Rectal smooth muscle tissue (tissue), 1 donor: ENCODE results near the gene SURF2.

Experiments used
- H3K27ac ChIP-seq: one replicate; pipeline ENCODE4 v1.7.0; 2013; ENCODE audit warnings: low read depth, low read length, inconsistent platforms
- H3K27me3 ChIP-seq: one replicate; pipeline ENCODE4 v1.7.0; 2013; ENCODE audit warnings: low read length; ENCODE audit not compliant: control insufficient read depth, insufficient read depth
- H3K36me3 ChIP-seq: one replicate; pipeline ENCODE4 v1.7.0; 2013; ENCODE audit warnings: low read length; ENCODE audit not compliant: control insufficient read depth, insufficient read depth
- H3K4me1 ChIP-seq: one replicate; pipeline ENCODE4 v1.7.0; 2013; ENCODE audit warnings: low read length; ENCODE audit not compliant: control insufficient read depth, insufficient read depth
- H3K4me3 ChIP-seq: one replicate; pipeline ENCODE4 v1.7.0; 2013; ENCODE audit warnings: low read length
- H3K9ac ChIP-seq: one replicate; pipeline ENCODE4 v1.7.0; 2013; ENCODE audit warnings: low read length

The SURF2 gene

GRCh38 chr9:133351526-133351907 lies 4.8 kb upstream of the SURF2 start:
- Histone ChIP-seq H3K9ac (no peak overlapping the region), H3K36me3 (peaks cover 31% of the 10 kb centered on the region), H3K4me3 (no peak overlapping the region), H3K27me3 (no peaks in the 10 kb centered on the region), H3K27ac (no peak overlapping the region), H3K4me1 (peaks cover 8% of the 10 kb centered on the region)

GRCh38 chr9:133351908-133352634 lies 4.3 kb upstream of the SURF2 start:
- Histone ChIP-seq H3K36me3 (peaks cover 31% of the 10 kb centered on the region), H3K9ac (no peak overlapping the region), H3K4me3 (no peak overlapping the region), H3K4me1 (peaks cover 6% of the 10 kb centered on the region), H3K27ac (no peak overlapping the region), H3K27me3 (no peaks in the 10 kb centered on the region)

- Histone ChIP-seq H3K36me3 (peaks cover 31% of the 10 kb centered on the region), H3K4me3 (no peak overlapping the region), H3K27me3 (no peaks in the 10 kb centered on the region), H3K4me1 (peaks cover 8% of the 10 kb centered on the region), H3K27ac (no peak overlapping the region), H3K9ac (no peak overlapping the region)
These were observed 3.6 kb upstream of the SURF2 start for GRCh38 chr9:133352635-133353340.

- Histone ChIP-seq H3K36me3 (peaks cover 31% of the 10 kb centered on the region), H3K4me1 (peaks cover 8% of the 10 kb centered on the region), H3K4me3 (no peak overlapping the region), H3K27ac (no peak overlapping the region), H3K9ac (no peak overlapping the region), H3K27me3 (no peaks in the 10 kb centered on the region)
These were observed 2.8 kb upstream of the SURF2 start for GRCh38 chr9:133353548-133353947.

- no peak overlapping the region for H3K27ac ChIP-seq
- H3K4me3 ChIP-seq, result no peak overlapping the region
- no peaks in the 10 kb centered on the region for H3K27me3 ChIP-seq
- no peak overlapping the region for H3K9ac ChIP-seq
- peaks cover 3% of the 10 kb centered on the region for H3K4me1 ChIP-seq
- H3K36me3 ChIP-seq, result peaks cover 33% of the 10 kb centered on the region
These were observed 1.6 kb upstream of the SURF2 start for GRCh38 chr9:133354766-133355165.

GRCh38 chr9:133355881-133356357 lies 431 bp upstream of the SURF2 start:
- Histone ChIP-seq H3K4me3 (peak overlapping the region; percentile 71), H3K4me1 (peaks cover 3% of the 10 kb centered on the region), H3K9ac (peak overlapping the region; percentile 87), H3K36me3 (peaks cover 34% of the 10 kb centered on the region), H3K27ac (peak overlapping the region; percentile 6), H3K27me3 (no peaks in the 10 kb centered on the region)

GRCh38 chr9:133357656-133358055 lies 1.3 kb downstream of the SURF2 start:
- Histone ChIP-seq H3K4me3 (no peak overlapping the region), H3K4me1 (peaks cover 3% of the 10 kb centered on the region), H3K27me3 (no peaks in the 10 kb centered on the region), H3K36me3 (peaks cover 27% of the 10 kb centered on the region), H3K27ac (no peak overlapping the region), H3K9ac (no peak overlapping the region)

- H3K9ac ChIP-seq, result no peak overlapping the region
- no peaks in the 10 kb centered on the region for H3K27me3 ChIP-seq
- H3K27ac ChIP-seq, result no peak overlapping the region
- peaks cover 30% of the 10 kb centered on the region for H3K36me3 ChIP-seq
- no peak overlapping the region for H3K4me3 ChIP-seq
- peaks cover 3% of the 10 kb centered on the region for H3K4me1 ChIP-seq
These were observed 3.2 kb downstream of the SURF2 start for GRCh38 chr9:133359399-133360175.

GRCh38 chr9:133360400-133361393 lies 4.3 kb downstream of the SURF2 start:
- Histone ChIP-seq H3K27me3 (no peaks in the 10 kb centered on the region), H3K4me3 (no peak overlapping the region), H3K9ac (no peak overlapping the region), H3K27ac (no peak overlapping the region), H3K4me1 (peaks cover 3% of the 10 kb centered on the region), H3K36me3 (peaks cover 38% of the 10 kb centered on the region)

- peaks cover 3% of the 10 kb centered on the region for H3K4me1 ChIP-seq
- no peaks in the 10 kb centered on the region for H3K27me3 ChIP-seq
- no peak overlapping the region for H3K4me3 ChIP-seq
- H3K27ac ChIP-seq, result no peak overlapping the region
- no peak overlapping the region for H3K9ac ChIP-seq
- H3K36me3 ChIP-seq, result peaks cover 47% of the 10 kb centered on the region
These were observed 5.2 kb downstream of the SURF2 start for GRCh38 chr9:133361507-133362092.

- H3K9ac ChIP-seq, result no peak overlapping the region
- no peak overlapping the region for H3K4me3 ChIP-seq
- H3K27ac ChIP-seq, result no peak overlapping the region
- H3K27me3 ChIP-seq, result no peaks in the 10 kb centered on the region
- no peaks in the 10 kb centered on the region for H3K4me1 ChIP-seq
- peaks cover 54% of the 10 kb centered on the region for H3K36me3 ChIP-seq
These were observed 6.2 kb downstream of the SURF2 start for GRCh38 chr9:133362359-133363044.
